Activated CD8-positive, alpha-beta memory T cell treated with anti-CD3 and anti-CD28 coated beads for 36 hours (primary cell): ENCODE data around the gene RPUSD3. TPM values are rescaled to one million over a fixed set of nuclear protein-coding genes. Genes with fewer than 3 reads are reported as not detected.
"Not testable (repeated sequence)": the region's sequence is repeated elsewhere in the genome, so short reads cannot be mapped to it uniquely, and the experiment has no call there.

Experiments
- CTCF ChIA-PET: fragments of 350-600 bp; sonication (Branson Sonifier 250); formaldehyde crosslinking; loops from one replicate; lab custom pipeline; 2021; ENCODE audit warnings: antibody characterized with exemption; lab: Charles Lee
- POLR2A ChIA-PET: fragments of 350-600 bp; sonication (Branson Sonifier 250); formaldehyde crosslinking; loops from one replicate; lab custom pipeline; 2021; ENCODE audit warnings: antibody characterized with exemption; lab: Charles Lee
- total RNA-seq, 2 experiments: library from RNA; stranded (reverse); gene quantifications; one replicate each; pipeline ENCODE4 v1.2.3, GENCODE V29; 2021

The RPUSD3 gene, protein sequence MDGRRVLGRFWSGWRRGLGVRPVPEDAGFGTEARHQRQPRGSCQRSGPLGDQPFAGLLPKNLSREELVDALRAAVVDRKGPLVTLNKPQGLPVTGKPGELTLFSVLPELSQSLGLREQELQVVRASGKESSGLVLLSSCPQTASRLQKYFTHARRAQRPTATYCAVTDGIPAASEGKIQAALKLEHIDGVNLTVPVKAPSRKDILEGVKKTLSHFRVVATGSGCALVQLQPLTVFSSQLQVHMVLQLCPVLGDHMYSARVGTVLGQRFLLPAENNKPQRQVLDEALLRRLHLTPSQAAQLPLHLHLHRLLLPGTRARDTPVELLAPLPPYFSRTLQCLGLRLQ
- total RNA-seq = 10 to 100 TPM; 80.4 to 81.3 TPM

DNA sequence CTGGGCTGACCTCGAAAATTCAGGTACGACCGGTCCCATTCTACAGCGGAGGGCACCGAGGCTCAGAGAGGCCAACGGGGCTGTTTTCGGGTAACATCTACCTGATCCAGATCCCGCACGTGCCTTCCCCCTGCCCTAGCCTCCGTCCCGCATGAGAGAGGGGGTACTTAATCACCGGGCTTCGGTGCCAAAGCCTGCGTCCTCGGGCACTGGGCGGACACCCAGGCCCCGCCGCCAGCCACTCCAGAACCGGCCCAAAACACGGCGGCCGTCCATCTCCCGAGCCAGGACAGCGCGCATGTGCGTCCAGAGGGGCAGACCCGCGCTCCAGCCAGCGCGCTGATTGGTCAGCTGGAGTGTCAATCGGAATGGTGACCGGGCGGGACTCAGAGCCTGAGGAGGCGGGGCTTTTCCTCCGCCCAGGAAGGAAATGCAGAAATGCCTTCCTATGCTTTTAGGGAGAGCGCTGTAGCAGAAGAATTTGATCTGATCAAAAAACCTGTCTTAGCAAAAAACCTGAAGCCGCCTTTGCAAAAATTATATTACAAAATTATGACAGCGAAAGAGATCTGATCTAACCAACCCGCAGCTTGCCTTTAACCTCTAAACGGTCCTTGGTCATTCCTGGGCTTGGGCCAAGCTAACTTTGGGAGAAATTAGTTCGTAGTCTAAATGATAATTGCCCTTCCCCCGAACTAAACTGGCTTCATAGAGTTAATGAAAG, at the start of gene RPUSD3:
TSS of gene RPUSD3 (minus strand) at position 294 of the 724 bp plus-strand sequence. CDS start at position 276, 18 bp downstream.
- CTCF ChIA-PET = interaction anchor here (0.7 to 2.2 kb wide), 7 partner anchors 34 to 168 kb away, joined by 3 to 5 read pairs (median 3); no protein-coding TSS in a partner anchor
- POLR2A ChIA-PET = interaction anchor here (0.6 to 1.8 kb wide), 6 partner anchors 9 to 383 kb away, joined by 3 to 5 read pairs (median 4); partner anchors contain the start of genes CRELD1, JAGN1 and PRRT3

DNA sequence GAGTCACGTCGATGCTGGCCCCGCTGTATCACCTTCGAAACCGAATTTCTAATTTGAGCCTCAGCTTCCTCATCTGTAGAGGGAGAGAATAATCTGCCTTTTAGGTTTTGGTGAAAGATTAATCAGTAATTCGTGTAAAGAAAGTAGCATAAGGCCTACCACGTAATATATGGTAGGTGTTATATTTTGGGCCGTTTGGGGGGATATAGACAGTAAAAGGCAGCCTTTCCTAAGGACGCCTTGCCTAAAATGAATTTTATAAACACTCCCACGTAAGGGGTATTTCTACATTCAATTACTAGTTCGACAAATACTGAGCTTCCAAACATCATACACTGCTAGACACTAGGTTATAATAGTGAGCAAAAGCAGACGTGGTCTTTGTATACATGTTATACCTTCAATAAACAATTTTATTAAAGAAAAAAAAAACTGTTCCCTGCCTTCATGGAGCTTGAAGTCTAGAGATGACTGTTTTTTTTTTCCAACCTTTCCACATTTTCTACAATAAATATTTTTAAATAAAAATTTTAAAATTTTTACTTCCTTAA, 47.3 kb upstream of the RPUSD3 start:
- CTCF ChIA-PET = interaction anchor here (1.0 to 1.7 kb wide), 5 partner anchors 11 to 56 kb away, joined by 3 to 18 read pairs (median 3); partner anchors contain the start of genes CRELD1 and RPUSD3
- POLR2A ChIA-PET = interaction anchor here (0.6 to 2.6 kb wide), 11 partner anchors 11 to 429 kb away, joined by 3 to 27 read pairs (median 3); partner anchors contain the start of genes ARPC4, CRELD1, IL17RE and RPUSD3

DNA sequence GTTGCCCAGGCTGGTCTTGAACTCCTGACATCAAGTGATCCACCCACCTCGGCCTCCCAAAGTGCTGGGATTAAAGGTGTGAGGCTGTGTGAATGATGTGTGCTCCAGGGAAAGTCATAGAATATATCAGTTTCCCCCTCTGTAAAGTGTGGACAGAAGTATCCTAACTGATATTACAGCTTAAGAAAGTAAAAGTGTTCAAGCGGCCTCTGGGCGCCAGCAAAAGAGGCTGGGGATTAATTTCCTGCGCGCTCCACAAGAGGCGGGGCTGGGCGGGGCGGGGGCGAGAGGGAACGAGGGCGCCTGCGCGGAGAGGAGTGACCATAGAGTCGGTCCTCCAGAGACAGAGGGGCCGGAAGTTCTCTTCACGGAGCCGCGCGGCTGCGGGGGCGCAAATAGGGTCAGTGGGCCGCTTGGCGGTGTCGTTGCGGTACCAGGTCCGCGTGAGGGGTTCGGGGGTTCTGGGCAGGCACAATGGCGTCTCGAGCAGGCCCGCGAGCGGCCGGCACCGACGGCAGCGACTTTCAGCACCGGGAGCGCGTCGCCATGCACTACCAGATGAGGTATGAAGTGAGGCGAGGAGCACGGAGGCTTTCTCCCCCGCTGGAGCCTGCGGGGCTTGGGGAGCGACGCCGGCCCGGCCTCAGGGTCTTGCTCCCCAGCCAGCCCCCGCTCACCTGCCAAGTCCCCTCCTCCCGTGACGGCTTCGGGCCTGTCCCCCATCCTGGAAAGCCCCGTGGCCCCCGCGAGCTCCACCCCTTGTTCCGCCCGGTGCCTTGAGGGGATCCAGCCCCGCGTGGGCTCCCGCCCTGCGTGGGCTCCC, 46.7 kb upstream of the RPUSD3 start, which contains the start of gene JAGN1:
TSS of gene JAGN1 (plus strand) at position 362 of the 823 bp plus-strand sequence. CDS start at position 475, 113 bp downstream.
- ChIA-PET CTCF (interaction anchor here (0.6 to 1.7 kb wide), 4 partner anchors 42 to 371 kb away, joined by 3 to 18 read pairs (median 3); partner anchors contain the start of genes CRELD1 and RPUSD3), POLR2A (interaction anchor here (0.5 to 2.6 kb wide), 14 partner anchors 12 to 430 kb away, joined by 3 to 27 read pairs (median 3); partner anchors contain the start of genes ARPC4, CRELD1, IL17RE and RPUSD3)

DNA sequence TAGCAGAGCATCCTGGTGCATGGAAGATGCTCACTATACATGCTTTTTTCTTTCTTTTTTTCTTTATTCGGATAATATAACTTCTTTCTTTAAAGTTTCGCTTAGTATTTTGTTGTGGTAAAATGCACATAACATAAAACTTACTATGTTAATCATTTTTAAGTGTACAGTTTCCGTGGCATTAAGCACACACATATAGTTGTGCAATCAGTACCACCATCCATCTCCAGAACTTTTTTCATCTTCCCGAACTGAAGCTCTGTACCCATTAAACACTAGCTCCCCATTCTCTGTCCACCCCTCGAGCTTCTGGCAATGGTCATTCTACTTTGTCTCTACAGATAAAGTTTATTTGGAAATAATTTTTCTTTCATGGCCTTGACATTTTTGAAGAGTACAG, 45.6 kb upstream of the RPUSD3 start:
- ChIA-PET POLR2A (no interaction called here), CTCF (interaction anchor here (0.6 to 0.9 kb wide), 2 partner anchors 45 to 64 kb away, joined by 3 to 5 read pairs; no protein-coding TSS in a partner anchor)

DNA sequence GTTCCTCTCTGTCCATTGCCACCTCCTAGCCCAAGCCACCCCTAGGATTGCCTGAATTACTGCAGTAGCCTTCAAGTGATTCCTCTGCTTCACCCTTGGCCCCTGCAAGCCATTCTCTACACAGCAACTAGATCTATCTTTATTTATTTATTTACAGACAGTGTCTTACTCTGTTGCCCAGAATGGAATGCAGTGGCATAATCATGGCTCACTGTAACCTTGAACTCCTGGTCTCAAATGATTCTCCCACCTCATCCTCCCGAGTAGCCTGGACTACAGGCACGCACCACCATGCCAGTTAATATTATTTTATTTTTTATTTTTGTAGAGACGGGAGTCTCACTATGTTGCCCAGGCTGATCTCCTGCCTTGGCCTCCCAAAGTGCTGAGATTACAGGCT, 44.7 kb upstream of the RPUSD3 start:
- CTCF ChIA-PET = no interaction called here
- POLR2A ChIA-PET = no interaction called here

DNA sequence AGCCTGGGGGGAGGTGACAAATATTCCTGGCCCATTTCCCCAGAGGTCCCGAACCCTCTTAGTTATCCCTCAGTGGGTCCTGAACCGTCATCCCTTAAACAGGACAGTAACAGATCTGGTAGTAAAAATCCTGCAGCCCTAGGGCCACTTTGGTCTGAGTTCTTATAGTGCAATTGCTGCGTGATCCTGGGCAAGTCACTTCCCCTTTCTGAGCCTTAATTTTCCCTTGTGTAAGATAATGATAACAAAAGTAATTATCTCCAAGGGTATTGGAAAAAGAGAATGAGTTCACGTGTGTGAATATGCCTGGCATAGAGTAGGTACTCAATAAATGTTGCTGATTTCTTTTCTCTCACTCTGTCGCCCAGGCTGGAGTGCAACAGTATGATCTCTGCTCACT, 43.7 kb upstream of the RPUSD3 start:
- POLR2A ChIA-PET = no interaction called here
- CTCF ChIA-PET = interaction anchor here (0.6 kb wide), 1 partner anchor 365 kb away, joined by 4 read pairs; no protein-coding TSS in a partner anchor

DNA sequence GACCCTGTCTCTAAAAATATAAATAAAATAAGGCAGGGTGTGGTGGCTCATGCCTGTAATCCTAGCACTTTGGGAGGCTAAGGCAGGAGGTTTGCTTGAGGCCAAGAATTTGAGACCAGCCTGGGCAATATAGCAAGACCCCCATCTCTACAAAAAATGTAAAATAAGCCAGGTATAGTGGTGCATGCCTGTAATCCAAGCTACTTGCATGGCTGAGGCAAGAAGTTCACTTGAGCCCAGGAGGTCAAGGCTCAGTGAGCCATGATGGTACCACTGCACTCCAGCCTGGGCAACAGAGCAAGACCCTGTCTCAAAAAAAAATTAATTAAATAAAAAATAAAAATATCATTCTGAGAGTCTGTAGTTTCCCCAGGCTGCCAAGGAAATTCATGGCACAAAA, 42.5 kb upstream of the RPUSD3 start:
- CTCF ChIA-PET = no interaction called here
- POLR2A ChIA-PET = interaction anchor here (0.6 kb wide), 2 partner anchors 16 to 100 kb away, joined by 3 to 11 read pairs; partner anchors contain the start of gene EMC3

DNA sequence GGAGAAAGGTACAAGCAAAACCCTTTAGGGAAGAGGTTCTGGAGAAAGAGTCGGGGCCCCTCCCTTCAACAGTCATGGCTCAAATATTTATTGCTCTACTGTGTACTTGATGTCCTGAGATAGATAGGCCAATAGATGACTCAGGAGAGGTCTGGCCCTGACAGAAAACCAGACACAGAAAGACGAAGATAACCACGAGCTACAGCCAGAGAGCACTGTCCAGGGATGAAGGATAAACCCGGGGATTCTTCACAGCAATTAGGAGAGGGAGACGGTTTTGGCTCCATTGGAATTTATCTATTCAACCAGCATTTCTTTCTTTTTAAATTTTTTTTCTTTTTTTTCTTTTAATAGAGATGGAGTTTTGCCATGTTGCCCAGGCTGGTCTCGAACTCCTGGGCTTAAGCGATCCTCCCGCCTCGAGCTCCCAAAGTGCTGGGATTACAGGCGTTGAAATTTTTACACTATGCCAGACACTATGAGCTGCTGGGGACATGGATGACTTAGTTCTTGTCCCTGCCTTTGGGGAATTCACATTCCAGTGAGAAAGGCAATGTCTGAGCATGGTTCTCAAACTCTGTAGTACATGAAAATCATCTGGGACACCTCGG, 40.9 kb upstream of the RPUSD3 start:
- CTCF ChIA-PET = interaction anchor here (1.3 kb wide), 1 partner anchor 93 kb away, joined by 3 read pairs; no protein-coding TSS in a partner anchor
- POLR2A ChIA-PET = interaction anchor here (0.5 kb wide), 1 partner anchor 39 kb away, joined by 6 read pairs; no protein-coding TSS in a partner anchor

DNA sequence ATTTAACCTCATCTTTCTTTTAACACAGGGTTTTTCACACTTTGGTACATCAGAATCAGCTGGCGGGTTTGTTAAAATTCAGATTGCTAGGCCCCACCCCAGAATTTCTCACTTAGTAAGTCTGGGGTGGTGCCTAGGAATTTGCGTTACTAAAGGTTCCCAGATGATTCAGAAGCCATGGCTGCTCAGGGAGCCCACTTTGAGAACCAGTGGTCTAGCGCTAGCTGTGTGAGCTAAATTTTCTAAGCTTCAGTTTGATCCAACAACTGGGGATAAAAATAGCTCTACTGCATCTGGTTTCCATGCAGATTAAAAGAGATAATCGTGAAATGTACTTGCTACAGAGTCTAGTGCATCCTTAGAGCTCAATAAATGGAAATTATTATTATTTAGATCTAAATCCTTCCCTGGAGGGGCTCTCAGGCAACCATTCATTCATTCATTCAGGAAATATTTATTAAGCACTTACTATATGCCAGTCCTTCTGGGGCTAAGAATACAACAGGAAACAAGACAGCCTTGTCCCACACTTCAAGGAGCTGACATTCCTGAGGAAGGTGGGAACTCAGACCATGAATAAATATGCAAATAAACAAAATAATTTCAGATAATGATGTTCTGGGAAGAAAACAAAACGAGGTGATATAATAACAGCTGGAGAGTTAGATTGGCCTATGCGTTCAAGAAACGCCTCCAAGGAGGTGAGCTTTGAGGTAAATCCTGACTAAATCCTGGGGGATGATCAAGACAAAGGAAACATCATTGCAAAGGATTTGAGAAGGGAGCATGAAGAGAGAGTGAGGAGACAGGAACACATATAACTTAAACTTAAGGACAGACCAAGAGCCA, 40.1 kb upstream of the RPUSD3 start:
- CTCF ChIA-PET = interaction anchor here (0.7 to 1.3 kb wide), 3 partner anchors 13 to 93 kb away, joined by 3 to 7 read pairs (median 4); no protein-coding TSS in a partner anchor
- POLR2A ChIA-PET = interaction anchor here (0.5 kb wide), 1 partner anchor 39 kb away, joined by 6 read pairs; no protein-coding TSS in a partner anchor

DNA sequence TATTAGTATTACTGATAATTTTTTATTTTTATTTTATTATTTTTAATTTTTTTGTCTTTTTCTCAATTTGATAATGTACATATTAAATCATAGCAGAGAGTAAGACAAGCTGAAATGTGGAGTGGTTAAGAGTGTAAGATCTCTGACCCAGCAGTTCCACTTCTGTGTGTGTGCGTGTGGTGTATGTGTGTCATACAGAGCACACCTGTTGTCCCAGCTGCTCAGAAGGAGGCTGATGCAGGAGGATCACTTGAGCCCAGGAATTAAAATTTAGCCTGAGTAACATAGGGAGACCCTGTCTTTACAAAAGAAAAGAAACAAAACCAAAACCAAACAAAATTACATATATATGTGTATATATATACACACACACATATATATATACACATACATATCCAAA, 37.6 kb upstream of the RPUSD3 start:
- ChIA-PET POLR2A (no interaction called here), CTCF (interaction anchor here (1.0 kb wide), 1 partner anchor 51 kb away, joined by 3 read pairs; no protein-coding TSS in a partner anchor)

DNA sequence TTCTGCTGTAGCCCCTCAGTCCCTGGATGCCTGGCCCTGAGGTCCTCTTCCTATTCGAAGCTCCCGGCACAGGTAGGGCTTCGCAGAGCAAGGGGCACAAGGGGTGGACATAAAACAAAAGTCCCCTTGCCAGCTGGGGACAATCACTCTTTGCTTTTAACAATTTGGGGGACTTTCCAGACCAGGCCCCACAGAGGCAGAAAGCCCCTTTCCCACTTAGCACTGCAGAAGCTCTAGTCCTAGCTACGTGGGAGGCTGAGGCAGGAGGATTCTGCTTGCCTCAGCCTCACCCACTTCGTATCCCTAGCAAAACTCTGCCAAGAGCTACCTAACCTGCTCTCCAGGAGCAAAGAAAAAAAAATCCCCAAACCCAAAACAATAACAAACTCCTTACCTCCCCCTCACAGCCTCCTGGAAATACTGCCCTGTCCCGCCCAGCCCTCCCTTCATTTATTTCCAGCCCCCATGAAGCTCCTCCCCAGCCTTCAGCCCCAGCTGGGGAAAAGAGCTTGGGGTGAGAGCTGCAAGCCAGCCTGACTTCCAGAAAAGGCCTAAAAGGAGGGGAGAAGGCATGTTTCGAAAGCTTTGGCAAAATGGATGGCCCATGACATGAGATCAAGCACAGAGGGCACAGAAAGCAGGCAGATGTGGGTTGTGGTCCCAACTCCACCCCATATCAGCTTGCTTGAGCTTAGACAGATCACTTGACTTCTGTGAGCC, 36.2 kb upstream of the RPUSD3 start, which contains the start of gene CIDEC:
TSS of gene CIDEC (minus strand) at position 424 of the 720 bp plus-strand sequence. CDS start 1,767 bp downstream, outside the sequence.
- ChIA-PET POLR2A (no interaction called here), CTCF (interaction anchor here (0.7 kb wide), 1 partner anchor 98 kb away, joined by 3 read pairs; no protein-coding TSS in a partner anchor)

DNA sequence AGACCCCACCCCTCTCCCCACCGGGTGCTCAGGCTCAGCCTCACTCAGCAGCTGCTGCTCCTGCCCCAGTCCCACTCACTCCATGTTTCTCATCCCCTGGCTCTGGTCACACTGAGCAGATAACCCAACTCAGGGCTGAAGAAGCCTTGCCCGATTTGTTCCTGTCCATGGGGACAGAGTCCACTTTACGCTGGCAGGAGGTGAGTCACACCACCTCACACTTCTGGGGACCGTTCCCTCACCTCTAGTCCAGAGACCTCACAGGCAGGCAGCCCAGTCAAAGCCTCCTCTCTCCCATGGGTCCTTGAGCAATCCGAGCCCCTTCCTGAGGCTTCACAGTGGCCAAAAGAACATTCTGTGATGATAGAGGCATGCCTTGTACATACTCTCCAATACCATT, 34.9 kb upstream of the RPUSD3 start:
- CTCF ChIA-PET = interaction anchor here (0.6 to 0.9 kb wide), 2 partner anchors 34 to 471 kb away, joined by 3 to 4 read pairs; no protein-coding TSS in a partner anchor
- POLR2A ChIA-PET = no interaction called here

DNA sequence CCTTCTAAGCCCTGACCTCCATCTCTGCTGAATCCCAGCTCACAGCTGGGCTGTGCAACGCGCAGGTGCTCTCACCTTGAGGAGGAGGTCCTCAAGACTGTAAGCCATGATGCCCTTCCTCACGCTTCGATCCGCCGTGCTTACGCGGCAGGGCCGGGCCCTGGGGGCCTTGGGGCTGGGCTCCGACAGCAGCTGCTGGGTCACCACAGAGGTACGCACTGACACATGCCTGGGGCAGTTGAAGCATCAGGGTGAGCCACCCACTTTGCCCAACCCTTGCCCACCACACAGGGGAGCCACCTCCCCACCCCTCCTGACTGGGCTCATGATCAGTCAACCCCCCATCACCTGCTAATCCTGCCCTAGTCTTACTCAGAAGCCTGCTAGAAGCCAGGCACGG, 33.2 kb upstream of the RPUSD3 start:
- ChIA-PET CTCF (no interaction called here), POLR2A (no interaction called here)

DNA sequence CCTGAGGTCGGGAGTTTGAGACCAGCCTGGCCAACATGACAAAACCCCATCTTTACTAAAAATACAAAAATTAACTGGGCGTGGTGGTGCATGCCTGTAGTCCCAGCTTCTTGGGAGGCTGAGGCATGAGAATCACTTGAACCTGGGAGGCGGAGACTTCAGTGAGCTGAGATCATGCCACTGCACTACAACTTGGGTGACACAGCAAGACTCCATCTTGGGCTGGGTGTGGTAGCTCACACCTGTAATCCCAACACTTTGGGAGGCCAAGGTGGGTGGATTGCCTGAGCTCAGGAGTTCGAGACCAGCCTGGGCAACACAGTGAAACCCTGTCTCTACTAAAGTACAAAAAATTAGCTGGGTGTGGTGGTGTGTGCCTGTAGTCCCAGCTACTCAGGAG, 32.4 kb upstream of the RPUSD3 start:
- CTCF ChIA-PET = not testable (repeated sequence)
- POLR2A ChIA-PET = interaction anchor here (0.7 kb wide), 1 partner anchor 33 kb away, joined by 10 read pairs; no protein-coding TSS in a partner anchor

DNA sequence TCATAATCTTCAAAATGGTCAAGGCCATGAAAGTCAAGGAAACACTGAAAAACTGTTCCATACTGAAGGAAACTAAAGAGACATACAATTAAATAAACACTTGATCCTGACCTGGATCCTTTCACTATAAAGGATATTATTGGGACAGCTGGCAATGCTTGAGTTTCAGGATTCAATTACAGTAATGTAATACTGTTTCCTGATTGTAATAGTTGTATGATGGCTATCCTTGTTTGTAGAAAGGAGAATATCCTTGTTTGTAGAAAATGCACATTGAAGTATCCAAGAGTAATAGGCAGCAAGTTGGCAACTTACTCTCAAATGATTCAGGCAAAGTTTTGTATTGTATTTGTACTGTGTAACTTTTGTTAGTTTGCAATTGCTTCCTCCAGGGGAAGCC, 31.6 kb upstream of the RPUSD3 start:
- ChIA-PET POLR2A (no interaction called here), CTCF (no interaction called here)

DNA sequence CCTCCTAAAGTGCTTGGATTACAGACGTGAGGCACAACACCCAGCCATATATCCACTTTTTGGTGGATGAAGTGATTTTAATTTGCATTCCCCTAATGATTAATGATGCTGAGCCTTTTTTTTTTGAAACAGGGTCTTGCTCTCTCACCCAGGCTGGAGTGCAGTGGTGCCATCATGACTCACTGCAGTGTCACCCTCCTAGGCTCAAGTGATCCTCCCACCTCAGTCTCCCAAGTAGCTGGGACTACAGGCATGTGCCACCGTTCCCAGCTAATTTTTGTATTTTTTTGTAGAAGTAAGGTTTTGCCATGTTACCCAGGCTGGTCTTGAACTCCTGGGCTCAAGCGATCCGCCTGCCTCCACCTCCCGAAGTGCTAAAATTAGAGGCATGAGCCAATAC, 28.3 kb upstream of the RPUSD3 start:
- CTCF ChIA-PET, POLR2A ChIA-PET: not testable (repeated sequence)
